Pancreas (tissue), 10 donors: Measurements from ENCODE around the gene FAM76A. TPM values are rescaled to one million over a fixed set of nuclear protein-coding genes. Genes with fewer than 3 reads are reported as not detected.

Experiments used
- ATAC-seq, 4 donors: fragments of 200-7000 bp; cut with Tn5 transposase; one replicate each; pipeline versions ENCODE4 v1.8.0 to v1.9.1; 2020; ENCODE audit warnings: mild to moderate bottlenecking in 4 of 4, moderate library complexity in 4 of 4
- DNase-seq, 6 donors: peaks; one replicate each; pipeline ENCODE4 v3.0.0-alpha.2; 2020
- FAIRE-seq: peaks from 2 replicates; lab custom pipeline; 2012; peaks lifted over from hg19 to GRCh38; lab: Jason Lieb, UNC
- H3K27ac ChIP-seq, 4 donors: fragments of 200-600 bp; sonication (generic); 1 replicate in 3 of 4; 2 replicates in 1 of 4; pipeline versions ENCODE4 v1.5.0 to v1.8.0; 2020
- H3K27me3 ChIP-seq, 4 donors: fragments of 200-600 bp; one replicate each; pipeline ENCODE4 v1.8.0; 2021
- H3K36me3 ChIP-seq, 3 donors: fragments of 200-600 bp; sonication (generic) in 1 of 3; one replicate each; pipeline versions ENCODE4 v1.5.0 to v1.8.0; 2020 to 2021
- H3K4me1 ChIP-seq, 3 donors: fragments of 200-600 bp; one replicate each; pipeline ENCODE4 v1.8.0; 2021
- H3K4me3 ChIP-seq, 4 donors: fragments of 200-600 bp; sonication (generic) in 2 of 4; one replicate each; pipeline versions ENCODE4 v1.5.0 to v1.8.0; 2020 to 2021
- H3K9me3 ChIP-seq, 4 donors: fragments of 200-600 bp; one replicate each; pipeline ENCODE4 v1.8.0; 2021
- CTCF ChIP-seq, 4 donors: fragments of 200-600 bp; sonication (generic) in 3 of 4; IDR thresholded peaks; one replicate each; pipeline versions ENCODE4 v1.5.0 to v1.8.0; 2021; ENCODE audit warnings: antibody characterized with exemption in 4 of 4
- WGBS, 2 donors: extraction: QIAGEN DNeasy Blood & Tissue Kit; methylation state at CpG; one replicate each; pipeline ENCODE4 v1.1.7; 2013; 5-methylcytosine and 5-hydroxymethylcytosine counted together
- intact Hi-C, 3 donors: fragments of 100-400 bp; cut with DNase I; formaldehyde crosslinking; loops; one replicate each; pipeline versions ENCODE4 v1.11.1 to v1.14.2; 2022
- polyA plus RNA-seq, 2 donors: library from polyadenylated mRNA; stranded (reverse); fragments of 200-250 nt; gene quantifications; one replicate each; pipeline ENCODE4 v1.2.3, GENCODE V29; 2013
- total RNA-seq, 6 donors: library from RNA; stranded (reverse); fragmentation: NEBNext Ultra II Directional in 4 of 6; extraction: Animal tissue kit (Norgen Biotek cat#: 25700) in 4 of 6; gene quantifications; one replicate each; pipeline versions ENCODE4 v1.2.1 to v1.2.4, GENCODE V29; 2021 to 2023
- donor health status: healthy with polysubstance abuse.
- donor health status: DM: no; HTN: no; CAD: no; lungs with moderate emphysema.
- donor health status: DM: no; HTN: no; CAD: no.
- donor health status: control.
- donor health status: control.
- donor health status: Bipolar disorder and iron deficiency.
- donor health status: DM: yes; HTN: yes; CAD: no.
- donor health status: DM: no; HTN: no; CAD: no.
- donor health status: DM: no; HTN: no; CAD: no.
- donor health status: DM: yes; HTN: yes; CAD: no.

Gene FAM76A
- total and polyA plus RNA-seq, 8 donors = 4.3 to 8.7 (median 6.3) TPM

- Histone ChIP-seq H3K36me3 (no peaks in the 10 kb centered on the region), H3K4me1 (peaks cover 0 to 5% (median 0%) of the 10 kb centered on the region in 3 donors), H3K4me3 (no peak overlapping the region), H3K27ac (no peak overlapping the region), H3K27me3 (no peaks in the 10 kb centered on the region), H3K9me3 (no peaks in the 10 kb centered on the region)
- ATAC-seq = no peak
- 54 to 67% methylated on average over 5 of the region's 5 CpGs for WGBS, 2 donors
- no peak for DNase-seq
- FAIRE-seq = no peak
- intact Hi-C loops = no loop called here
- no peak for TF ChIP-seq CTCF (IDR thresholded peaks at IDR 0.05)
These were observed 6.2 kb upstream of the FAM76A start for GRCh38 chr1:27719286-27720251.

GRCh38 chr1:27724961-27725373, 794 bp upstream of the FAM76A start:
- H3K27me3 ChIP-seq = no peaks in the 10 kb centered on the region
- no peak for ATAC-seq
- no peaks in the 10 kb centered on the region for H3K36me3 ChIP-seq
- TF ChIP-seq CTCF (IDR thresholded peaks at IDR 0.05) = no peak
- no peaks in the 10 kb centered on the region for H3K9me3 ChIP-seq
- intact Hi-C loops = no loop called here
- no peaks in the 10 kb centered on the region for H3K4me1 ChIP-seq
- peak overlapping the region in 2 of 4 donors; percentile 24 to 95 for H3K4me3 ChIP-seq
- peak; percentile 20 to 52 (median 46) for DNase-seq
- peak overlapping the region; percentile 31 to 74 (median 54) for H3K27ac ChIP-seq
- FAIRE-seq = no peak
- 75 to 81% methylated on average over 9 of the region's 9 CpGs for WGBS, 2 donors

GRCh38 chr1:27726173-27727044, 648 bp downstream of the FAM76A start:
- peak overlapping the region; percentile 86 to 89 (median 88) for H3K27ac ChIP-seq
- ATAC-seq = peak; percentile 3 to 34 (median 19)
- peak overlapping the region; percentile 85 to 96 (median 95) for H3K4me3 ChIP-seq
- H3K27me3 ChIP-seq = no peaks in the 10 kb centered on the region
- no peaks in the 10 kb centered on the region for H3K36me3 ChIP-seq
- no peaks in the 10 kb centered on the region for H3K4me1 ChIP-seq
- WGBS, 2 donors = 0 to 1% methylated on average over 45 to 46 of the region's 46 CpGs
- FAIRE-seq = no peak
- intact Hi-C loops = no loop called here
- no peaks in the 10 kb centered on the region for H3K9me3 ChIP-seq
- DNase-seq = peak; percentile 48 to 87 (median 65)
- no peak for TF ChIP-seq CTCF (IDR thresholded peaks at IDR 0.05)

- DNase-seq (no peak), ATAC-seq (no peak), FAIRE-seq (no peak)
- Histone ChIP-seq H3K36me3 (no peaks in the 10 kb centered on the region), H3K4me1 (no peaks in the 10 kb centered on the region), H3K9me3 (no peaks in the 10 kb centered on the region), H3K4me3 (peak overlapping the region in 1 of 4 donors; percentile 95), H3K27me3 (no peaks in the 10 kb centered on the region), H3K27ac (peak overlapping the region in 1 of 4 donors; percentile 89)
- intact Hi-C loops = no loop called here
- no peak for TF ChIP-seq CTCF (IDR thresholded peaks at IDR 0.05)
- WGBS, 2 donors = 81 to 86% methylated on average over 3 of the region's 3 CpGs
These were observed 1.4 kb downstream of the FAM76A start for GRCh38 chr1:27727126-27727525.
